Hematopoietic multipotent progenitor cell treated with erythropoietin and hydrocortisone succinate and interleukin-3 and kit ligand, for 6 days (in vitro differentiated cells): ENCODE results near the gene CAMLG.
"Not testable (repeated sequence)": the region's sequence is repeated elsewhere in the genome, so short reads cannot be mapped to it uniquely, and the experiment has no call there.

Experiments
- DNase-seq: peaks from one replicate; pipeline ENCODE4 v3.0.0-alpha.2; 2015

The CAMLG gene

GRCh38 chr5:134738133-134738962, at the start of gene CAMLG:
Gene CAMLG, plus strand, starts transcription at chr5:134738548. Its CDS starts 73 bp downstream, at chr5:134738621.
- peak; percentile 99 for DNase-seq

- DNase-seq = not testable (repeated sequence)
Observed at GRCh38 chr5:134690144-134690543, 48.2 kb upstream of the CAMLG start.

- DNase-seq = no peak
Observed at GRCh38 chr5:134692722-134693121, 45.6 kb upstream of the CAMLG start.

GRCh38 chr5:134708301-134708700, 30.0 kb upstream of the CAMLG start:
- peak; percentile 7 for DNase-seq

- DNase-seq = peak; percentile 23
Observed at GRCh38 chr5:134714120-134714519, 24.2 kb upstream of the CAMLG start.

- DNase-seq = peak; percentile 71
Observed at GRCh38 chr5:134714541-134714940, 23.8 kb upstream of the CAMLG start.

GRCh38 chr5:134715466-134715865, 22.9 kb upstream of the CAMLG start:
- DNase-seq = not testable (repeated sequence)

GRCh38 chr5:134724872-134725271, 13.5 kb upstream of the CAMLG start:
- no peak for DNase-seq

GRCh38 chr5:134732819-134733218, 5.5 kb upstream of the CAMLG start:
- peak; percentile 25 for DNase-seq

- peak; percentile 38 for DNase-seq
Observed at GRCh38 chr5:134735243-134735642, 3.1 kb upstream of the CAMLG start.

- DNase-seq = peak; percentile 48
Observed at GRCh38 chr5:134736173-134736812, 2.1 kb upstream of the CAMLG start.

- peak; percentile 93 for DNase-seq
Observed at GRCh38 chr5:134738963-134739661, 764 bp downstream of the CAMLG start.

- no peak for DNase-seq
Observed at GRCh38 chr5:134741052-134741451, 2.7 kb downstream of the CAMLG start.

- no peak for DNase-seq
Observed at GRCh38 chr5:134742134-134742533, 3.8 kb downstream of the CAMLG start.

- no peak for DNase-seq
Observed at GRCh38 chr5:134749415-134749814, 11.1 kb downstream of the CAMLG start.

- no peak for DNase-seq
Observed at GRCh38 chr5:134758176-134758503, 19.8 kb downstream of the CAMLG start.

GRCh38 chr5:134758504-134759341, 20.4 kb downstream of the CAMLG start, which contains the start of gene DDX46:
Gene DDX46, plus strand, starts transcription at chr5:134758779. Its CDS starts 160 bp downstream, at chr5:134758939.
- peak; percentile 98 for DNase-seq

GRCh38 chr5:134767528-134768291, 29.4 kb downstream of the CAMLG start:
- not testable (repeated sequence) for DNase-seq

- DNase-seq = no peak
Observed at GRCh38 chr5:134769206-134769605, 30.9 kb downstream of the CAMLG start.

- DNase-seq = no peak
Observed at GRCh38 chr5:134772461-134773125, 34.2 kb downstream of the CAMLG start.

- DNase-seq = no peak
Observed at GRCh38 chr5:134777366-134777765, 39.0 kb downstream of the CAMLG start.
